GM13976 (cell line): ENCODE data around the gene HSD17B8.

Source experiments
- DNase-seq: peaks from one replicate; pipeline ENCODE4 v3.0.0; 2012; ENCODE audit warnings: low spot score
- CTCF ChIP-seq: IDR thresholded peaks from 2 replicates; pipeline ENCODE4 v1.5.1; 2012; ENCODE audit warnings: borderline replicate concordance, mild to moderate bottlenecking; ENCODE audit not compliant: insufficient read depth; ENCODE audit errors: extremely low read depth, missing control alignments, control extremely low read depth
- in situ Hi-C: fragments of 300-500 bp; cut with MboI; formaldehyde crosslinking; loops from one replicate; pipeline ENCODE4 v1.12.0; 2022; ENCODE audit warnings: low sequenced_read_pairs, mixed read lengths, inconsistent platforms; ENCODE audit not compliant: unreplicated experiment

The HSD17B8 gene

DNA sequence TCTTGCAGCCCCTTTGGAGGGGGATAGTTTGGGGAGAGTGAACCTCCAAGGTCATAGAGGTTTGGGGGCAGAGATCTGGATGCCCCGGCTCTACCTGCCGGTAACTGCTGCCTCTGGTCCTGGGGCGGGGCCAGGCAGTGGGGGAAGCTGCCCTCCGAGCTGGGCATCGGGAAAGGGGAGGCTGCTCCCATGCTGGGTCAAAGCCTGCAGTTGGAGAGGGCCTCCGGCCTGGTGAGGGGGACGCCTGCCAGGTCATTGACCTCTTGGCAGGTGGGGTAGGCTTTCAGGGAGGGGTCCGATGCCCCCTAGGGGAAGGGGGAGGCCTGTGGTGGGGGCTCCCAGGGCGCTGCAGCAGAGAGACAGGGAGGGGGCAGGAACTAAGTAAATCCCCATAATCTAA is 19.3 kb upstream of the HSD17B8 start:
- no peak for DNase-seq
- no peak for TF ChIP-seq CTCF
- in situ Hi-C loops, result no loop called here

DNA sequence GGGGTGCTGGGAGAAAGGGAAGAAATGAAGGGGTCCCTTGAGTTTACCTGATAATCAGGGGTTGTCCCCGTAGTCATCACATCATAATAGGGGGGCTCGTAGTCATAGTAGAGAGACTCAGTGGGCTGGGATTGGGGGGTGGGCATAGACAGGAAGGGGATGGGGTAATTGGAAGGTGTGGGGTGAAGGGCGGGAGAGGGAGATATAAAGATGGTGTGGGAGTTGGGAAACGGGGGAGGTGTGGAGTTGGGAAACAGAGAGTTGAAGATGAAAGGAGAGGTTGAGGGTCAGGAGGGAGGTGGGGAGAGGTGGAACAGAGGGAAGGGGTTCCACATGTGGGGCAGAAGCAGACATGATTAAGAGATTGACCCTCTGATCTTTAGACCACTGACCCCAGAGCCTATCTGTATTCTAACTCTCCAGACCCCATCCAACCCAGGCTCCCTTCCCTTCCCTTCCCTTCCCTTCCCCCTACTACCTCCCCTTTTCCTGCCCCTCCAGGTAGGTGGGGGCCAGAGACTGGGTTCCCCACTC is 18.7 kb upstream of the HSD17B8 start:
- in situ Hi-C loops, result no loop called here
- TF ChIP-seq CTCF, result no peak
- DNase-seq, result no peak

GRCh38 chr6:33187809-33188208 is 16.6 kb upstream of the HSD17B8 start:
- DNase-seq, result no peak
- TF ChIP-seq CTCF, result no peak
- in situ Hi-C loops, result no loop called here

GRCh38 chr6:33189164-33189563 is 15.3 kb upstream of the HSD17B8 start:
- in situ Hi-C loops, result no loop called here
- DNase-seq, result no peak
- no peak for TF ChIP-seq CTCF

DNA sequence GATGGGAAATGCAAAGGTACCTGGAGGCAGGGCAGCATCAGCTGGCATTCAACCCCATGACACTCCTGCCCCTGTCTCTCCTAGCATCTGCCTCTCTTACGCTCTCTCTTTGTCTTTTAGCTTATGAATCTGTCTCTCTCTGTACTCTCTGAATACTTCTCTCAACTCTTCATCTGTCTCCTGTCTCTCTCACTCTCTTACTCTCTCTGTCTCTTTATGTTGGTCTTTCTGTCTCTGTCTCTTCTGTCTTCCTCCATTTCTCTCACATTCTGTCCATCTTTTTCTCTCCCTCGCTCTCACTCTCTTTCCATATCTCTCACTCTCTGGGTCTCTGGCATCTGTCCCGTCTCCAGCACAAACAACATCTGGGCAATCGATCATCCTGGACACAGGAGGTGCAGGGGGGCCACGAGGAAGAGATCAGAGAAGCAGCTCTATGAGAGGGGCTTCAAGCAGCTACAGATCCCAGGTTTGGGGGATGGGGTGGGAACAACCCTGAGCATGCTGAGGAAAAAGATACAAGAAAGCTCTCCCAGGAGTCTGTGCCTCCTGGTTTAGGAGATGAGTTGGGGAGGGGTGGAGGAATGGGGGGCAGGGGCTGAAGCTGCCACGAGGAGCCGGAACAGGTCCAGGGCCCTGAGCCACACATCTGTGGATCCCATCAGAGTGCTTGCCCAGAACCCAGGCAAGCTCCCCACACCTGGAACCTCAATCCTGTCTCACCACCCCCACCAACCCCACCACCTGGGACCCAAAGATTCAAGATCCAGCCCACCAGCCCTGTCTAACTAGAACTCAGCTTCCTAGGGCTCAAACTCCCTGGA is 14.6 kb upstream of the HSD17B8 start:
- in situ Hi-C loops, result no loop called here
- TF ChIP-seq CTCF, result no peak

DNA sequence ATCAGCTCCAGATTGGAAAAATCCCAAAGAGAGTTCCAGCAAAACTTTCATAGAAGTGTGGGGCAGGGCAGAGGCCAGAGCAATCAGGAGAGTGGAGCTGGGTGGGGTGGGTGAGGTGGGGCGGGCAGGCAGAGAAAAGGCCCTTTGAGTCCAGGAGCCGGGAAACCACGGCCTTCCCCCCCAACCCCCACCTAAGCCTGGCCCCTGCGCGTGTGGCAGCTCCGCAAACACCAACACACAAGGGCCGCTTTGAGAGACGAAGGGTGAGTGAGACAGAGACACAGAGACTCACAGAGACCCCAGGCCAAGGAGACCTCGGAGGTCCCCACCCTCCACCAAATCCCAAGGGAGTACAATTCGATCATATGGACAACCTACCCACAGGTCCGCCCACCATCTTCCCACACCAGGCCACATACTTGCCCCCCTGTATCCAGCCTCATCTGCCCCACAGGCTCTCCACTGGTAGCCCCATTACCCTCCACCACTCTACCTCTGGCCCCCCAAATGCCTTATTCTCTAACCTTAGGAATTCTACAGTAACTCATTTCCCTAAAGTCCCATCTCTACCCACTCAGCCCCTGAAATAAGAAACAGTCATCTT is 13.8 kb upstream of the HSD17B8 start:
- in situ Hi-C loops, result no loop called here
- DNase-seq, result no peak
- TF ChIP-seq CTCF, result no peak

More for the DNA sequence above, 14.6 kb upstream of the HSD17B8 start:
- DNase-seq, result no peak
